Activated T-cell treated with anti-CD3 and anti-CD28 coated beads for 24 hours (primary cell): ENCODE results near the gene PLA2G6.
"Not testable (repeated sequence)": the region's sequence is repeated elsewhere in the genome, so short reads cannot be mapped to it uniquely, and the experiment has no call there.

Source experiments
- DNase-seq: peaks from one replicate; pipeline ENCODE4 v3.0.0-alpha.2; 2020; ENCODE audit warnings: low read depth

The PLA2G6 gene

DNA sequence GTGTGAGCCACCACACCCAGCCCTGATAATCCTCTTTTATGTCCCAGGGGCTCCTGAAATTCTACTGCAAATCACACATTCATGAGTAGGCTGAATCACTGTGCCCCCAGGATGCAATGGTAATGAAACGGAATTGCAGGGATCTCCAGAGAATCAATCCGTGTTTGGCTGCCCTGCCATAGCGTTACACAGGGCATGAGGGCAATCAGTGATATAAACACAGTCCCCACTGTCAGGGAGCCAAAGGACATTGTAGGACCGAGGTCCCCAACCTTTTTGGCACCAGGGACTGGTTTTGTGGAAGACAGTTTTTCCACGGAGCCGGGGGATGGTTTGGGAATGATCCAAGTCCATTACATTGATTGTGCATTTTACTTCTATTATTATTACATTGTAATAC, 9.0 kb upstream of the PLA2G6 start:
- no peak for DNase-seq

DNA sequence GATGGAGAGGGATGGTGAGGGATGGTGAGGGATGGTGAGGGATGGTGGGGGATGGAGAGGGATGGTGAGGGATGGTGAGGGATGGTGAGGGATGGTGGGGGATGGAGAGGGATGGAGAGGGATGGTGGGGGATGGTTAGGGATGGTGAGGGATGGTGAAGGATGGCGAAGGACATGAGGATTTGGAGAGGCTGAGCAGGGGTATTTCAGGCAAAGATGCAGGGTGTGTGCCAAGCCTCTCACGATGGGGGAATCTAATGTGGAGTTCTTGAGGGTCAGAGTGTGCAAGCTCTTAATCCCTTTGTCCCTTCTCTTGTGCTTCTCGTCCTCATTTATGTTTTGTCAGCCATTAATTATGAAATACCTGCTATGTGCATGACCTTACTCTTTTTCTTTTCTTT, 7.5 kb upstream of the PLA2G6 start:
- no peak for DNase-seq

DNA sequence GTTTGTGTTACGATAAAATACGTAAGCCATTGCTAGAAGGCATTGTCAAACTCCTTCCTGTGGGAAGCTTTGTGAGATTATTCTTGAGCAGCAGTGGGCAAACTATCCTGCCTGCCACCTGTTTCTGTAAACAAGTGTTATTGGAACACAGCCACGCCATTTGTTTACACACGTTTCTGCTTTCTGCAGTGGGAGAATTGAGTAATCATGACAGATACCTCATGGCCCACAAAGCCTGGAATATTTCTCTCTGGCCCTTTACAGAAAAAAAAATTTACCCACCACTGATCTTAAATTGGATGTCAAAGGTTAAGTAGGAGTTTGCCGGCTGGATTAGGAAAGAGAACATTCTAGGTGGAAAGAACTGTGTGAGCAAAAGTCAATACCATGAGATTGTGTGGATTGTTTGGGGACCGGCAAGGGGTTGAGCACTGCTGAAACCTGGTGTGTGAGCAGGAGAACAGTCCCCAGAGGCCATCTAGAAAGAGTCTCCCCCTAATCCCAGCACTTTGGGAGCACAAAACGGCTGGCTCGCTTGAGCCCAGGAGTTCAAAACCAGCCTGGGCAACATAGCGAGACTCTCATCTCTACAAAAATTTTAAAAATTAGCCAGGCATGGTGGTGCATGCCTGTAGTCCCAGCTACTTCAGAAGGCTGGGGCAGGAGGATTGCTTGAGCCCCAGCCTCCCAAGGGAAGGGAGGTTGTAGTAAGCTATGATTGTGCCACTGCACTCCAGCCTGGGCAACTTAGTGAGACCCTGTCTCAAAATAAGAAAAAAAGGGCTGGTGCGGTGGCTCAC, 6.0 kb upstream of the PLA2G6 start:
- no peak for DNase-seq

DNA sequence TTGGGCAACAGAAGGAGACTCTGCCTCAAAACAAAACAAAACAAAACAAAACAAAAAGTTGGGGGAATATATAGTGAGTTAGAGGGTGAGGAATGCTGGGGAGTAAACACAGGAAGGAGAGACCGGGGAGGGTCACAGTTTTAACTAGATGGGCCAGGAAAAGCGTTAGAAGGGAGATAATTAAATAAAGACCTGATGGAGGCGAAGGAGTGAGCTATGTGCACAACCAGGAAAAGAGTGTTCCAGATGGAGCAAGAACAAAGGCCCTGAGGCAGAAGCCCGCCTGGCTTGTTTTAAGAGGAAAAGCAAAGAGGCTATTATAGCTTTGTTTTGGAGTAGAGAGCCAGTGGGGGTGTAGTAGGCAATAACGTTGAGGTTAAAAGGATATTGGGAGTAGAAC, 4.8 kb upstream of the PLA2G6 start:
- DNase-seq: no peak

DNA sequence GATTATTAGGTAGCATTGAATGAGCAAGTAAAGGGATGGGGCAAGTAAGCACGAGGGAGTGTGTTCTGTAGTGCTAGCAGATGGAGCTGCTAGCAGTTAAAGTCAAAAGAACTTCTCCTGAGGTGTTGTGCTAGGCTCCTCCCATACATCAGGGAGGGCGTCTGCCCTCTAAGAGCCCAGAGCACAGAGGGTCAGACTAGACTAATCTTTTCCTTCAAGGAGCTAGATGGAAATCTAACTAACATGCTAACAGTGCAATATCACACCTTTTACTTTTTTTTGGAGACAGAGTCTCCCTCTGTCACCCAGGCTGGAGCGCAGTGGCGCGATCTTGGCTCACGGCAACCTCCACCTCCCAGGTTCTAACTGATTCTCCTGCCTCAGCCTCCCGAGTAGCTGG, 3.2 kb upstream of the PLA2G6 start:
- DNase-seq: no peak

DNA sequence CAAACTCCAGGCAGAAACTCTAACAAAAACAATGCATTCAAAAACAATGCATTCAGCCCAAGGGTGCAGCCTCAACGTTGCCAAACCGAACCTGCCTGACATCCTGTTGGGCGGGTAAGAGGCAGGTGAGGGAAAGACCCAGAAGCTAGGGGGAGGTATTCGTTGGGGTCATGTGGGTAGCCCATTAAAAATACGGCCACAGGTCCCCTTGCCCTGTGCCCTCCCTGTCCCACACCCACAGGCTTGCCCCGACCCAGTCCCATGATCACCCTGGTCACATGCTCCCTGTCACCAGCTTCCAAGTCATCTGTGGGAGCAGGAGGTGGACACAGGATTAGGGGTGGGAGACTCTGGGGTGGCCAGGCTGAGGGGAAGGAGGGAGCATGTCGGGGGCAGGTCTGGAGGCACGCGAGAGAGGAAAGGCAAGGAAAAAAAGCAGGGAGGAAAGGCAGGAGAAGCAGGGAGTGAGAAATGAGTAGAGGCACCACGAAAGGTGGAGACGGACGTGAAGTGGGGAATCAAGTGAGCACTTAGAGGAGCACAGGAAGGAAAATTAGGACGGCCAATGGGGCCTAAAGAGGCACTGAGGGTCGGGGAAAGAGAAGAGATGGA, 683 bp downstream of the PLA2G6 start:
- no peak for DNase-seq

DNA sequence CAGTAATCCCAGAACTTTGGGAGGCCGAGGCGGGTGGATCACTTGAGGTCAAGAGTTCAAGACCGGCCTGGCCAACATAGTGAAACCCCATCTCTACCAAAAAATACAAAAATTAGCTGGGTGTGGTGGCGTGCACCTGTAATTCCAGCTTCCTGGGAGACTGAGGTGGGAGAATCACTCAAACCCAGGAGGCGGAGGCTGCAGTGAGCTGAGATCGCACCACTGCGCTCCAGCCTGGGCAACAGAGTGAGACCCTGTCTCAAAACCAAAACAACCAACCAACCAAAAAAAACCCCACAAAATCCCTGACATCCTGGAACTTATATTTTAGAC, 3.1 kb downstream of the PLA2G6 start:
- not testable (repeated sequence) for DNase-seq

DNA sequence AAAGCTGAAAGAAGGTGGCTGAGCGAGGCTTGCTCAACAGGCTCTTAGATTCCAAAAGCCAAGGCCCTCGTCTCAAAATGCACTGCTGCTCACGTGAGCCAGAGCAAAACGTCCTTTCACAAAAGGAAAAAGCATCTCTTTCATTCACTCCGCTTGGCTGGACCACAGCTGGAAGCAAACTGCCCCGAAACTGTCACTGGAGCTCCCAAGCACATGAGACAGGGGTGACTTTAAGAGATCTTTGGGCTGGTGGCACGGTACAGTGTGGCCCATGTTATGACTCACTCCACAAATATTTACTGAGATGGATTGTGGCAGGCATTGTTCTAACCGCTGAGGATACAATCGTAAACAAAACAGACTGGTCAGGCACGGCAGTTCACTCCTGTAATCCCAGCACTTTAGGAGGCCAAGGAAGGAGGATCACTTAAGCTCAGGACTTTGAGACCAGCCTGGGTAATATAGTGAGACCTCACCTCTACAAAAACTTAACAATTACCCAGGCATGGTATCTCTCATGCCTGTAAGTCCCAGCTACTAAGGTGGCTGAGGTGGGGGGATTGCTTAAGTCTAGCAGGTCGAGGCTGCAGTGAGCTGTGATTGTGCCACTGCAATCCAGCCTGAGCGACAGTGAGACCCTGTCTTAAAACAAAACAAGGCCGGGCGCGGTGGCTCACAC, 3.6 kb downstream of the PLA2G6 start:
- DNase-seq: no peak

DNA sequence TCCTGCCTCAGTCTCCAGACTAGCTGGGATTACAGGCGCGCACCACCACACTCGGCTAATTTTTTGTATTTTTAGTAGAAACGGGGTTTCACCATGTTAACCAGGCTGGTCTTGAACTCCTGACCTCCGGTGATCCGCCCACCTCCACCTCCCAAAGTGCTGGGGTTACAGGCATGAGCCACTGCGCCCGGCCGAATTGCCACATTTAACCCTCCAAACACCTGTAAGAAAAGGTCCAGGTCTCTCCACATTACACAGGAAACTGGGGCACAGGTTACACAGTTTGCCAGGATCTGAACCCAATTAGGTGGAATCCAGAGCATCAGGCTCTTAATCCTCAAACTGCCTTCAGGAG, 4.1 kb downstream of the PLA2G6 start:
- DNase-seq: not testable (repeated sequence)

DNA sequence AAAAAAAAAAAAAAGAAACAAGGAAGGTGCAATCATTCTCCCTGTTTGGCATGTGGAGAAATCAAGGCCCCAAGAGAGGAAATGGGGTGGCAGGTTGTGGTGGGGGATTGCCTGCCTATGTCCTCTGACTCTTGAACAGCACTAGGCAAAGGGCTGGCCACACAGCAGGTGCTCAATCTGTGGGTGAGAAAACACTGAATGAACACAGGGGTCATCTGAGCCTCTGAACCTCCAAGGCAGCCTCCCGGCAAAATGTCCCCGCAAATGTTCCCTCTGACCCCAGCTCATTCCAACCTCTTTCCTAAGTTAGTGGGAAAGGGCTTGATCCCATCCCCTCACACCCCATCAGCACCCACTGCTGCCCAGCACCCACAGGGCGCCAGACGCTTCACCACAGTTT, 4.6 kb downstream of the PLA2G6 start:
- no peak for DNase-seq

DNA sequence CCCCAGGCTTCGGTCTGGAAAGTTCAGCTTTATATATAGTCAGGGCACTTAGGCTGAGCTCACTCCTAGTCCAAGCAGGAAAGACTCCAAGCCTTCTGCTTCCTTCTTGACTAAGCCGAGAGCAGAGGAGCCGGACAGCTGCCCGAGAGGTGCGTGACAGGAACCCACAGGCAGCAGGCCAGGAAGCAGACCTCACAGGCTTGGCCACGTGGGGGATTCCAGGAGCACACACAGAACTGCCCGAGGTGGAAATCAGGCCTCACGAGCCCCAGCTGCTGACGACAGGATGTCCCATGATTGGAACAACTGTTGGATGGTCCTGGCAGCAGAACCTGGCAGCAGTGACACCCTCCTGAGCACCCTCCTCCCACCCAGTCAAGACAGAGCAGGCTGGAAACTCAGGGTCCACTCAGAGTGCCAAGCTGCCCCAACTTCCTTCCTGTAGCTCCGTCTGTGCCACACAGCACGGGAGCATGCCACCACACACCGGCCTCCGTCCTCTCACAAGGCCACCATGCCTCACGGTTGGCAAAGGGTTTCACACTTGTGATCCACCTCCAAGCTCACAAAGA, 5.4 kb downstream of the PLA2G6 start:
- no peak for DNase-seq

DNA sequence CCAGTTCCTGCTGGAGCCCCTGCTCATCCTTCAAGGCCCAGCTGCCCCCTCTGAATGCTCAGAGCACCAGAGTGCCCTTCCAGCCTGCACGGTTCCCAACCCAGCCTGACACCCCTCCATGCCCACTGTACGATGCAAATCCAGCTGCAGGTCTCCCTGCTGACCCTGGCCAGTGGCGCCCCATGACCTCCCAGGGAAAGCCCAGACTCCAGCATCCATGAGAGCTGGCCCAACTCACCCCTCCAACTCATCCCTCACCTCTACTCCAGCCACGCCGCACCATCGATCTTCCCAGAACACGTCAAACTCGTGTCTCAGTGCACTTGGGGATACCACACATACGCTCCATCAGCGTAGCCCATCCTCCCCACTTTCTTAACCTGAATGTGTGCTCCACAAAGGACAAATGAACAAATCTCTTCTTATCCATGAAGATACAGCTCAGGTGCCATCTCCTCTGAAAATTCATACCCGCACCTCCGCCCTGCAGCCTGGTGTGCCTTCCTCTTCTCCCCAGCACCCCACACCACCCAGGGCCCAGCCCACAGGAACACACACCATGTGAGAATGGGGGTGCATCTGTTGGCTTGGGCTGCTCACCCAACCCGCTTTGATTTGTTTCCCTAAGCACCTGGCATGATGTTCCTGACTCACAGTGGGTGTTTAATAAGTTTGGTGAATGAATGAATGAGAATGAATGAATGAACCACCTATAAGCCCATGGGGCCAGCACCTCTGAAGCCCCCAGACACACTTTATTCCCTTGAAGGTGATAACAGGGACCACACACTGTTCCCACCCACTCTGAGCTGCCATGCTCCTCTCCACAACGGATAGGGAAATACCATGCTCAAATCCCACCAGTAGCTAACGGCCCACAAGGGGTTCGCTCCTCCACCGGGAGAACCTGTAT, 6.2 kb downstream of the PLA2G6 start:
- DNase-seq: no peak

DNA sequence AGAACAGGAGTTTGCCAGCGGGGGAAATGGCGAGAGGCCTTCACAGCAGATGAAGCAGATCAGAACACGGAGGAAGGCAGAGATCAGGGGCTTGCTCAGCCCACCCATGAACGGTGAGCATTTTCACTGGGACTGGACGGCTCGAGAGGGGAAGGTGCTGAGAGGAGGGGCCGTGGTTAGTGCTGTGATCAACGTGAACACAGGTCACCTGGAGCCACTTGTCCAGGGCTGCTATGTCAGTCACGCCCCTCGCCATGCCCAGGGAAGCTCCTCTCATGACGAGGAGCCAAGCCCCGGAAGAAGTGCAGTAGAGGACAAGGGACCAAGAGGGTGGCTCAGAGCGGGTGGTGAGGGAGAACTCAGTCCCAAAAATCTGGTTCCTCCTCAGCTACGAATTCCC, 7.0 kb downstream of the PLA2G6 start:
- no peak for DNase-seq

DNA sequence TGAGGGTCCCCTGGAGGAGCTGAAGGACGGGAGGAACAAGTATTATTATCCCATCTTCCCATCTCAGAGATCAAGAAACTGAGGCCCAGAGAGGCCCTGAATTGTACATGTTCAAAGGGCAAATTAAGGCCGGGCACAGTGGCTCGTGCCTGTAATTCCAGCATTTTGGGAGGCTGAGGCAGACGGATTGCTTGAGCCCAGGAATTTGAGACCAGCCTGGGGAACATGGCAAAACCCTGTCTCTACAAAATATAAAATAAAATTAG, 8.1 kb downstream of the PLA2G6 start:
- no peak for DNase-seq

DNA sequence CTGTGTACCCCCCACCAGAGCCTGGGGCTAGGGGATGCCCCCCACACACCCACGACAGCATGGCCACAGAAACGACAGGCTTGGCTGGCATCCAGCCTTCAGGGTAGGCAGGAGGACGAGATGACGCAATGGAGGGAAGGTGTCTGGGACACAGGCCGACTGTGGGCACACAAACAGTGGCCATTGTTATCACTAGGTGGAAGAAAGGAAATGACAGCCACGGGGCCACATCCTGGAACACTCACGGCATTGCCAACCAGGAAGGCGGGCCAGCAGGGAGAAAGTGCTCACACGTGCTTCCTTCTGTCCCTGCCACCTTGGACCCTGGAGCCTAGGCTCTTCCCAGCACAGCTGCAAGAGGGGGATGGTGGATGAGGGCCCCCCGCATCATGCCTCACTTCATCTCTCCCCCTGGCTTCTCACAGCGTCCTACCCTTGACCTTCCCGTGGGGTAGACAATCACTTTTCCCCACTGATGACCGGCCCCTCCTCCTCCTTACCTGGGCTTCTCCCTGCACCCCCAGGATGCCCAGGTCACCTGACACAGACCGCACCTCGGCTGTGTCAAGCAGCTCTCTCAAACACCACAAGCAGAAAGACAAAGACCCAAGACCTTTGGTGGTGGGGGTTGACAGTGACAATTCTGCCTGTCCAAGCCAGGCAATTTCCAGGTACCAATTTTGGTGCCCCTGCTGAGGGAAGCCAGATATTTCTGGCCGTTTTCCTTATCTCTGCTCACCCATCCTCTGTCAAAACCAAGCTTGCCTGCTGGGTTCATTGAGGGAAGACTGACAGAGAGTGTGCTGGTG, 8.6 kb downstream of the PLA2G6 start:
- DNase-seq: no peak

DNA sequence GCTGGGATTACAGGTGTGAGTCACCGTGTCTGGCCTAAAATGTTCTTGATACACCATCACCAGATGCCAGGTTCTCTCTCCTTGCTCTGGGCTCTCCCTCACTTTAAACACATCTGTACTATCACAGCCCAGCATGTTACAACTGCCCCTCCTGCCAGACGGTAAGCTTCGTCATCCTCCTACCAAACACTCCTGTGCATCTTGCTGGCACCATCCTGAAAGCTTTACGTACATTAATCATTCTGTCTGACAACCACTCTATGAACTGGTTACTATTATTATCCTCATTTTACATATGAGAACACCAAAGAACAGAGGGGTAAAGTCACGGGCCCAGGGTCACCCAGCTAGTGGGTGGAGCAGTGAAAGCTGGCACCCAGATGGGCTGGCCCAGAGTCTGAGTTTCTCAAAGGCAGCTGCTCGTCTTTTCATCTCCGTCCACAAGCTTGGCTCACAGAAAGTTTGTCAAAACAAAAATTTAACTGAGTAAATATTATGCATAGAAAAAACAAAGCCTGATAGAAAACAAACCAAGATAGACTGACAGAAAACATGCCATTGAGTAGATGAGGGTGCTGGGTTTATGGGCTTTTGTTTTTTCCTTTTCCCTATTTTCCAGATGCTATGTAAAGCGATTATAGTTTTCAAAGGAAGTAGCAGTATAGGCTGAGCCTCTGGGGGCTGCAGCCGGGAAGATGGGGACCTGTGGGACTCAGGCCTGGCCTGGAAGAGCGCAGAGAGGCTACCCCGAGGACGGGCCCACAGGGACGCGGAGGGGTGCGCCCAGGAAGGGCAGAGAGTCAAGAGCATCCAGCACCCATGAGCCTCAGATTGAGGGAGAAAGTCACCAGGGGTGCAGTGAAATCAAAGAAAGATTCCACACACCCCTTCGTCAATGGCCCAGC, 9.5 kb downstream of the PLA2G6 start:
- DNase-seq: no peak

DNA sequence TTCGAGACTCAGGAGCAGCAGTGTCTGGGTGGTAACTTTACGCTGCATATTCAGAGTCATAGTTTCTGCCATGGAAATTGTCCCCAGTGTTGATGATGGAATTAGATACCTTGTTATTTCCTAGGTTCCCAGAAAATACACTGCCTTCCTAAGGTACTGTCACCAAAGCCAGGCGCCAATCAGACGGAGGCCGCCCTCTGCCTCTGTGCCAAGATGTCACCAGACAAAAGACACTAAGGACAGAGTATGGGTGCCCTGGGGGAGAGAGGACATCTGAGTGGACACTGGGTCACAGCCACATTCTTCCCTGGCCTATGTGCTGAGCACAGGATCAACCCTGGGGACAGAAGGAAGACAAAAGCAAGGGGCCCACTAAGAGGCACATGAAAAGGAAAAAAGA, 11.2 kb downstream of the PLA2G6 start:
- no peak for DNase-seq

DNA sequence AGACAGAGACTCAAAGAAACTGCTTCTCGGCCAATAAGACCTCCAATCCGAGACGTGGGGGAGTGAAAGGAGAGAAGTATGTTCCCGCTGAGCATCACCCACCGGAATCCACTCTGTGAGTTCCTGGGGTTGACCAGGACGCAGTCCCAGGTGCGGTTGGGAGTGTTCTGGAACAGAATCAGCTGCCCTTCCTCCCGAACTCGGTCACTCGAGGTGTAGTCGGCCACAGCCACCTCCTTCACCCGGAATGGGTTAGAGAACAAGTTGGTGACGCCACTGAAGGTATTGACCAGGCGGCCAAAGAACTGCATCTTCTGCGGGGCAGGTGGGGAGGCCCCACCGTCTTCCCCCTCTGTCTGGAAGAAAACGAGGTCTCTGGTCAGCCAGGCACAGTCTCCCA, 12.5 kb downstream of the PLA2G6 start:
- no peak for DNase-seq

DNA sequence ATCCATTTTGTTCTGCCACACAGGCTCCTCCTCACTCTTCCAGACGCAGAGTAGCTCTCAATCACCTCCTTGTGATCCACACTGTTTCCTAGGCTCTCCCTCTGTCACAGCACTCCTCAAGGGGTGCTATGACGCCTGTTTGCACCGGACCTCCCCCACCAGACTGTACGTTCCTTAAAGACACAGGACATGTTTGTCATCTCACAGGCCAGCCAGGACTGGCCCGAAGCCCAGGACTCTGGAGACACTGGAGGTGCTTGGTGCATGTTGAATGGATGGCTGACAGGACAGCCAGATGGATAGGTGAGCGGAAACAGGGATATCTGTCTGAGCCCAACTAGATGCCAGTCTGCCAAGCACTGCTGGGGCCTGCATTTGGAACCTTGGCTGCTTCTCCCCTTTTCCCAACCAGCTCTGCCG, 13.6 kb downstream of the PLA2G6 start:
- no peak for DNase-seq

DNA sequence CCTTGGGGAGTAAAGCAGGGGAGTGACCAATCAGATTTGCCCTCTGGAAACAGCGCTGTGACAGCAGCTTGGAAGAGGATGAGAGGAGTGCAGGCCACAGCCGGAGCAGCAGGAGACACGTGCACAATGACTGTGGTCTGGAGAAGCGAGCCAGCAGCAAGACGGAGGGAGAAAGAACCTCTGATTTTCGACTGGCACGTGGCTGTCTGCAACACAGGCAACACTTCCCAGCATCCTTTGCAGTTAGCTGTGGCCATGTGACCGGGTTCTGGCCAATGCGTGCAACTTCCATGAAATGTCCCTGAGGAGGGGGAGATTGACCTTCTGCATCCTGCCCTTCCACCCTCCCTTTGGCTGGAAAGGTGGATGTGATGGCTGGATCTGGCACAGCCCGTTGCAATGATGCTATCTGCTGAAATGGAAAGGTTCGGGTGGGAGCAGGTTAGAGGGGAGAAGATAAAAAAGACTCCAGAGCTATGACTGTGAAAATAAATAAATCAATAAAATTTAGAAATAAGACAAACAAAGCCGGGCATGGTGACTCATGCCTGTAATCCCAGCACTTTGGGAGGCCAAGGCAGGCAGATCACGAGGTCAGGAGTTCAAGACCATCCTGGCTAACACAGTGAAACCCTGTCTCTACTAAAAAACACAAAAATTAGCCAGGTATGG, 15.6 kb downstream of the PLA2G6 start:
- no peak for DNase-seq
